Activated CD8-positive, alpha-beta memory T cell treated with anti-CD3 and anti-CD28 coated beads, Interleukin-2, amount 50 U/mL, for 1 hour (primary cell): ENCODE results near the gene CCDC85C.

Experiments
- DNase-seq: peaks from one replicate; pipeline ENCODE4 v3.0.0-alpha.2; 2020; ENCODE audit errors: extremely low read depth

Gene CCDC85C

GRCh38 chr14:99475660-99476059 lies 128.3 kb downstream of the CCDC85C start:
- no peak for DNase-seq

GRCh38 chr14:99475179-99475578 lies 128.8 kb downstream of the CCDC85C start:
- no peak for DNase-seq

- DNase-seq, result no peak
These were observed 130.5 kb downstream of the CCDC85C start for GRCh38 chr14:99473458-99473857.

- DNase-seq, result no peak
These were observed 131.1 kb downstream of the CCDC85C start for GRCh38 chr14:99472937-99473336.

- DNase-seq, result no peak
These were observed 132.3 kb downstream of the CCDC85C start for GRCh38 chr14:99471731-99472130.

GRCh38 chr14:99468836-99469592 lies 135.0 kb downstream of the CCDC85C start:
- no peak for DNase-seq

- no peak for DNase-seq
These were observed 135.9 kb downstream of the CCDC85C start for GRCh38 chr14:99468081-99468480.

GRCh38 chr14:99467336-99468078 lies 136.5 kb downstream of the CCDC85C start:
- no peak for DNase-seq

- DNase-seq, result no peak
These were observed 137.2 kb downstream of the CCDC85C start for GRCh38 chr14:99466758-99467157.

- DNase-seq, result no peak
These were observed 138.7 kb downstream of the CCDC85C start for GRCh38 chr14:99465288-99465687.

GRCh38 chr14:99463974-99464373 lies 140.0 kb downstream of the CCDC85C start:
- DNase-seq, result no peak

GRCh38 chr14:99462210-99462609 lies 141.8 kb downstream of the CCDC85C start:
- no peak for DNase-seq

- no peak for DNase-seq
These were observed 142.5 kb downstream of the CCDC85C start for GRCh38 chr14:99461411-99462085.

GRCh38 chr14:99460793-99461192 lies 143.2 kb downstream of the CCDC85C start:
- no peak for DNase-seq

GRCh38 chr14:99459481-99460100 lies 144.4 kb downstream of the CCDC85C start:
- DNase-seq, result no peak

GRCh38 chr14:99454246-99454645 lies 149.8 kb downstream of the CCDC85C start:
- DNase-seq, result no peak

GRCh38 chr14:99452968-99453367 lies 151.0 kb downstream of the CCDC85C start:
- DNase-seq, result no peak

GRCh38 chr14:99451234-99451633 lies 152.8 kb downstream of the CCDC85C start:
- DNase-seq, result no peak

GRCh38 chr14:99450266-99450665 lies 153.7 kb downstream of the CCDC85C start:
- DNase-seq, result no peak
